Measurements from ENCODE around the gene RBM4B. TPM values are rescaled to one million over a fixed set of nuclear protein-coding genes. Genes with fewer than 3 reads are reported as not detected.

Gene RBM4B
- total RNA-seq, 3 donors from 2014 or later = 16.7 to 22.7 (median 16.7) TPM

- Histone ChIP-seq H3K36me3 (ENCODE audit: low read depth) (no peaks in the 10 kb centered on the region), H3K4me3 (no peak overlapping the region), H3K4me1 (ENCODE audit: low read depth) (no peaks in the 10 kb centered on the region), H3K9me3 (no peaks in the 10 kb centered on the region)
- TF ChIP-seq CTCF (IDR thresholded peaks at IDR 0.05) = no peak
- intact Hi-C loops (cut with DNase I, micrococcal nuclease) = no loop called here
- ATAC-seq (no peak), DNase-seq (peak in 1 of 3 donors; percentile 36)
Observed at GRCh38 chr11:66710384-66710930, 32.8 kb upstream of the RBM4B start.

- DNase-seq (no peak), ATAC-seq (no peak)
- no peaks in the 10 kb centered on the region for H3K9me3 ChIP-seq
- no peaks in the 10 kb centered on the region for H3K36me3 ChIP-seq (ENCODE audit: low read depth)
- TF ChIP-seq CTCF (IDR thresholded peaks at IDR 0.05) = no peak
- intact Hi-C loops (cut with DNase I, micrococcal nuclease) = no loop called here
- no peaks in the 10 kb centered on the region for H3K4me1 ChIP-seq (ENCODE audit: low read depth)
- H3K4me3 ChIP-seq = no peak overlapping the region
Observed at GRCh38 chr11:66708701-66709100, 31.0 kb upstream of the RBM4B start.

GRCh38 chr11:66708094-66708493 lies 30.4 kb upstream of the RBM4B start:
- DNase-seq (no peak), ATAC-seq (no peak)
- Histone ChIP-seq H3K9me3 (no peaks in the 10 kb centered on the region), H3K36me3 (ENCODE audit: low read depth) (no peaks in the 10 kb centered on the region), H3K4me3 (no peak overlapping the region), H3K4me1 (ENCODE audit: low read depth) (no peaks in the 10 kb centered on the region)
- no peak for TF ChIP-seq CTCF (IDR thresholded peaks at IDR 0.05)
- intact Hi-C loops (cut with DNase I, micrococcal nuclease) = no loop called here

GRCh38 chr11:66707486-66707885 lies 29.8 kb upstream of the RBM4B start:
- intact Hi-C loops (cut with DNase I, micrococcal nuclease) = no loop called here
- no peak for DNase-seq
- no peak for TF ChIP-seq CTCF (IDR thresholded peaks at IDR 0.05)
- Histone ChIP-seq H3K9me3 (no peaks in the 10 kb centered on the region), H3K36me3 (ENCODE audit: low read depth) (no peaks in the 10 kb centered on the region), H3K4me3 (no peak overlapping the region), H3K4me1 (ENCODE audit: low read depth) (no peaks in the 10 kb centered on the region)
- no peak for ATAC-seq

- no peak for ATAC-seq
- Histone ChIP-seq H3K9me3 (no peaks in the 10 kb centered on the region), H3K36me3 (ENCODE audit: low read depth) (no peaks in the 10 kb centered on the region), H3K4me3 (no peak overlapping the region), H3K4me1 (ENCODE audit: low read depth) (no peaks in the 10 kb centered on the region)
- DNase-seq = no peak
- intact Hi-C loops (cut with DNase I, micrococcal nuclease) = no loop called here
- no peak for TF ChIP-seq CTCF (IDR thresholded peaks at IDR 0.05)
Observed at GRCh38 chr11:66706989-66707388, 29.3 kb upstream of the RBM4B start.
